B cell (primary cell): ENCODE measurements around the gene LRRC58.

Source experiments
- EZH2 ChIP-seq: IDR thresholded peaks from 2 replicates; pipeline ENCODE4 v1.6.1; 2012; ENCODE audit warnings: borderline replicate concordance, low read depth, mild to moderate bottlenecking, moderate library complexity, low read length; ENCODE audit not compliant: insufficient read depth, poor library complexity, severe bottlenecking
- TF ChIP-seq, protein P1 (sequence below): fragments of 200-600 bp; IDR thresholded peaks from one replicate; pipeline ENCODE4 v1.8.0; 2022; ENCODE audit warnings: antibody characterized with exemption, mild to moderate bottlenecking

DNA sequence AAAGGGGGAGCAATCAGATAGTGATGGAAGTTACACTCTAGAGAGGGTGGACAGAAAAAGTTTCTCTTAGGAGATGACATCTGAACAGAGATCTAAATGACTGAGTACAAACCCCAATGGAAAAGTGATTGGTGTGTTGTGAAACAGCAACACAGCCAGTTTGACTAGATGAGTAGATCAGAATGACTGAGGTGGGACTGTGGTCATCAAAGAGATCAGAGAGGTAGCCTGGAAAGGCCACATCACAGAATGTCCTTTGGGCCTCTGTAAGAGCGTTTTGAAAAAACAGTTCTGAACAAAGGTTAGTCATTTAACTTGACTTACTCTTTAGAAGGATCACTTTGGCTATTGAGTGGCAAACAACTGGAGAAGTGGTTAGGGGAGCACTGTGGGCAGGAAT, 10.6 kb downstream of the LRRC58 start:
- TF ChIP-seq, protein P1, sequence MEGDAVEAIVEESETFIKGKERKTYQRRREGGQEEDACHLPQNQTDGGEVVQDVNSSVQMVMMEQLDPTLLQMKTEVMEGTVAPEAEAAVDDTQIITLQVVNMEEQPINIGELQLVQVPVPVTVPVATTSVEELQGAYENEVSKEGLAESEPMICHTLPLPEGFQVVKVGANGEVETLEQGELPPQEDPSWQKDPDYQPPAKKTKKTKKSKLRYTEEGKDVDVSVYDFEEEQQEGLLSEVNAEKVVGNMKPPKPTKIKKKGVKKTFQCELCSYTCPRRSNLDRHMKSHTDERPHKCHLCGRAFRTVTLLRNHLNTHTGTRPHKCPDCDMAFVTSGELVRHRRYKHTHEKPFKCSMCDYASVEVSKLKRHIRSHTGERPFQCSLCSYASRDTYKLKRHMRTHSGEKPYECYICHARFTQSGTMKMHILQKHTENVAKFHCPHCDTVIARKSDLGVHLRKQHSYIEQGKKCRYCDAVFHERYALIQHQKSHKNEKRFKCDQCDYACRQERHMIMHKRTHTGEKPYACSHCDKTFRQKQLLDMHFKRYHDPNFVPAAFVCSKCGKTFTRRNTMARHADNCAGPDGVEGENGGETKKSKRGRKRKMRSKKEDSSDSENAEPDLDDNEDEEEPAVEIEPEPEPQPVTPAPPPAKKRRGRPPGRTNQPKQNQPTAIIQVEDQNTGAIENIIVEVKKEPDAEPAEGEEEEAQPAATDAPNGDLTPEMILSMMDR, result no peak
- TF ChIP-seq EZH2, result no peak
